Mesothelial cell of epicardium (in vitro differentiated cells): Measurements from ENCODE around the gene PPP1R13L. TPM values are rescaled to one million over a fixed set of nuclear protein-coding genes. Genes with fewer than 3 reads are reported as not detected.
"Not testable (repeated sequence)": the region's sequence is repeated elsewhere in the genome, so short reads cannot be mapped to it uniquely, and the experiment has no call there.

ENCODE experiments used
- DNase-seq, 2 experiments: peaks; one replicate each; pipeline ENCODE4 v3.0.0; 2021; ENCODE audit warnings: low spot score in 2 of 2; ENCODE audit not compliant: unreplicated experiment in 2 of 2
- H3K27ac Mint-ChIP-seq: 2 replicates; pipeline ENCODE4 v1.8.0; 2021; ENCODE audit warnings: mixed read lengths
- H3K27me3 Mint-ChIP-seq: 2 replicates; pipeline ENCODE4 v1.8.0; 2021; ENCODE audit warnings: low read depth, mixed read lengths
- H3K36me3 Mint-ChIP-seq: 2 replicates; pipeline ENCODE4 v1.8.0; 2021; ENCODE audit warnings: mixed read lengths
- H3K4me1 Mint-ChIP-seq: 2 replicates; pipeline ENCODE4 v1.8.0; 2021; ENCODE audit warnings: mixed read lengths
- H3K4me3 Mint-ChIP-seq: 2 replicates; pipeline ENCODE4 v1.8.0; 2021; ENCODE audit warnings: mild to moderate bottlenecking, moderate library complexity, mixed read lengths
- H3K9me3 Mint-ChIP-seq: 2 replicates; pipeline ENCODE4 v1.8.0; 2021; ENCODE audit warnings: mixed read lengths
- total RNA-seq: library from RNA; stranded (reverse); gene quantifications from 3 replicates; pipeline ENCODE4 v1.2.1, GENCODE V29; 2021
- TF ChIP-seq, protein P1 (sequence below): fragments of 200-600 bp; sonication (generic); IDR thresholded peaks from one replicate; pipeline ENCODE4 v1.5.0; 2021; ENCODE audit warnings: antibody characterized with exemption; ENCODE audit not compliant: unreplicated experiment

Gene PPP1R13L
- total RNA-seq, 1 donor from 2014 or later, result 64.0 TPM

DNA sequence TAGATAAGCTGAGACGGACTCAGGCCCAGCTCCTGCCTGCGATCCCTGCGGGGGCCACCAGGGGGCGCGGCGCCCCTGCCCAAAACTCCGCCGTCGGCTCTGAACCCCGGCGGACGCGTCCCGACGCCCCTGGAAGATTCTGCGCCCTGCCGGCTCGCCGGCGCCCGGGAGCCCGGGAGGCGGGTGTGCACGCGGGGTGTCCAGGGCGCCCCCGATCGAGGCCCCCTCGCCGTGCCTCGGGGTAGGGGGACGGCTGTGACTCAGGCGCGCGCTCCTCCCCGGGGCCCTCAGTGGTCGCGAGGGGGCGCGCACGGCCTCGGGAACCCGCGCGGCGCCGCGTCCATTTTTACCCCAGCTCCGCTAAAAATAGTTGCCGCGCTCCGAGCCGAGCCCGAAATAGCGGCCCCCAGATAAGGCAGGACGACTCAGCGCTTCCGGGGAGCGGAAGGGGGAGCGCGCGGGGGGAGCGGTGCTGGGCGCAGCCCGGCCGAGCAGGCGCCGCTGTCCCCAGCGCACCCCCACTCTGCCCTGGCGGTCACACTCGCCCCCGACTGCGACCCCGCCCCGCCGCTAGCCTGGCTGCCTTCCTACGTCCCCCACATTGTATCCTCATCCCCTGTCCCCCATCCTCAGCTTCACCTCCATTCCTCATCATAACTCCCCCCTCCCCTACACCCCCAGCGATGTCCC lies 34.8 kb upstream of the PPP1R13L start:
- Mint-ChIP-seq H3K4me3 (peak overlapping the region; percentile 65), H3K9me3 (no peaks in the 10 kb centered on the region), H3K4me1 (peaks cover 24% of the 10 kb centered on the region), H3K27ac (peak overlapping the region; percentile 81), H3K27me3 (no peaks in the 10 kb centered on the region), H3K36me3 (no peaks in the 10 kb centered on the region)
- TF ChIP-seq, protein P1, sequence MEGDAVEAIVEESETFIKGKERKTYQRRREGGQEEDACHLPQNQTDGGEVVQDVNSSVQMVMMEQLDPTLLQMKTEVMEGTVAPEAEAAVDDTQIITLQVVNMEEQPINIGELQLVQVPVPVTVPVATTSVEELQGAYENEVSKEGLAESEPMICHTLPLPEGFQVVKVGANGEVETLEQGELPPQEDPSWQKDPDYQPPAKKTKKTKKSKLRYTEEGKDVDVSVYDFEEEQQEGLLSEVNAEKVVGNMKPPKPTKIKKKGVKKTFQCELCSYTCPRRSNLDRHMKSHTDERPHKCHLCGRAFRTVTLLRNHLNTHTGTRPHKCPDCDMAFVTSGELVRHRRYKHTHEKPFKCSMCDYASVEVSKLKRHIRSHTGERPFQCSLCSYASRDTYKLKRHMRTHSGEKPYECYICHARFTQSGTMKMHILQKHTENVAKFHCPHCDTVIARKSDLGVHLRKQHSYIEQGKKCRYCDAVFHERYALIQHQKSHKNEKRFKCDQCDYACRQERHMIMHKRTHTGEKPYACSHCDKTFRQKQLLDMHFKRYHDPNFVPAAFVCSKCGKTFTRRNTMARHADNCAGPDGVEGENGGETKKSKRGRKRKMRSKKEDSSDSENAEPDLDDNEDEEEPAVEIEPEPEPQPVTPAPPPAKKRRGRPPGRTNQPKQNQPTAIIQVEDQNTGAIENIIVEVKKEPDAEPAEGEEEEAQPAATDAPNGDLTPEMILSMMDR, result peak; percentile 100
- peak; percentile 78 to 94 for DNase-seq

GRCh38 chr19:45439190-45439568 lies 34.3 kb upstream of the PPP1R13L start:
- TF ChIP-seq, protein P1, result no peak
- H3K4me1 Mint-ChIP-seq, result peaks cover 20% of the 10 kb centered on the region
- peak overlapping the region; percentile 55 for H3K4me3 Mint-ChIP-seq
- no peak for DNase-seq
- H3K27me3 Mint-ChIP-seq, result no peaks in the 10 kb centered on the region
- no peaks in the 10 kb centered on the region for H3K9me3 Mint-ChIP-seq
- no peak overlapping the region for H3K27ac Mint-ChIP-seq
- H3K36me3 Mint-ChIP-seq, result no peaks in the 10 kb centered on the region

GRCh38 chr19:45437328-45437727 lies 32.5 kb upstream of the PPP1R13L start:
- TF ChIP-seq, protein P1, result no peak
- H3K27me3 Mint-ChIP-seq, result no peaks in the 10 kb centered on the region
- no peak overlapping the region for H3K4me3 Mint-ChIP-seq
- peaks cover 12% of the 10 kb centered on the region for H3K4me1 Mint-ChIP-seq
- H3K9me3 Mint-ChIP-seq, result no peaks in the 10 kb centered on the region
- H3K27ac Mint-ChIP-seq, result no peak overlapping the region
- no peak for DNase-seq
- no peaks in the 10 kb centered on the region for H3K36me3 Mint-ChIP-seq

DNA sequence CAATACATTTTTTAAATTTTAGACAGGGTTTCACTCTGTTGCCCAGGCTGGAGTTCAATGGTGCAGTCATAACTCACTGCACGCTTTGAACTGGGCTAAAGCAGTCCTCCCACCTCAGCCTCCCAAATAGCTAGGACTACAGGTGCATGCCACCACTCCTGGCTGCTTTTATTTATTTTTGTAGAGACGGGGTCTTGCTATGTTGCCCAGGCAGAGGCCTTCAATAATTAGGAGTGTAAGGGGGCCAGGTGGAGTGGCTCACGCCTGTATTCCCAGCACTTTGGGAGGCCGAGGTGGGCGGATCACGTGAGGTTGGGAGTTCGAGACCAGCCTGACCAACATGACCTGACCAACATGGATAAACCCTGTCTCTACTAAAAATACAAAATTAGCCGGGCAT lies 27.7 kb upstream of the PPP1R13L start:
- not testable (repeated sequence) for H3K9me3 Mint-ChIP-seq, H3K4me1 Mint-ChIP-seq, H3K27ac Mint-ChIP-seq, H3K4me3 Mint-ChIP-seq, H3K36me3 Mint-ChIP-seq, H3K27me3 Mint-ChIP-seq, DNase-seq

GRCh38 chr19:45431008-45431407 lies 26.1 kb upstream of the PPP1R13L start:
- not testable (repeated sequence) for H3K4me1 Mint-ChIP-seq, H3K36me3 Mint-ChIP-seq, H3K27me3 Mint-ChIP-seq, H3K4me3 Mint-ChIP-seq, H3K9me3 Mint-ChIP-seq, DNase-seq, H3K27ac Mint-ChIP-seq

- H3K4me1 Mint-ChIP-seq, H3K27me3 Mint-ChIP-seq, H3K36me3 Mint-ChIP-seq, DNase-seq, H3K9me3 Mint-ChIP-seq, H3K27ac Mint-ChIP-seq: not testable (repeated sequence)
- peak overlapping the region; percentile 22 for H3K4me3 Mint-ChIP-seq
Measured at GRCh38 chr19:45429896-45430295, 25.0 kb upstream of the PPP1R13L start.

- Mint-ChIP-seq H3K9me3 (no peaks in the 10 kb centered on the region), H3K4me3 (peak overlapping the region; percentile 86), H3K36me3 (no peaks in the 10 kb centered on the region), H3K4me1 (peaks cover 17% of the 10 kb centered on the region), H3K27ac (peak overlapping the region; percentile 90), H3K27me3 (no peaks in the 10 kb centered on the region)
- peak in 1 of 2 experiments; percentile 62 for DNase-seq
- TF ChIP-seq, protein P1, result peak; percentile 36
Measured at GRCh38 chr19:45428384-45429231, 23.7 kb upstream of the PPP1R13L start.
